AG08395 (cell line): ENCODE measurements around the gene FBXL16.

Source experiments
- DNase-seq: peaks from one replicate; pipeline ENCODE4 v3.0.0; 2012; ENCODE audit warnings: mixed read lengths, low spot score

FBXL16 gene

GRCh38 chr16:676913-677312, 28.7 kb downstream of the FBXL16 start:
- no peak for DNase-seq

GRCh38 chr16:676565-676902, 29.1 kb downstream of the FBXL16 start:
- no peak for DNase-seq

GRCh38 chr16:675884-676564, 29.6 kb downstream of the FBXL16 start:
- no peak for DNase-seq

GRCh38 chr16:674968-675883, 30.4 kb downstream of the FBXL16 start, which contains the start of gene RHBDL1:
Gene RHBDL1, plus strand, starts transcription at chr16:675671. Its CDS starts 120 bp downstream, at chr16:675791.
- DNase-seq: peak; percentile 36

GRCh38 chr16:674214-674881, 31.3 kb downstream of the FBXL16 start:
- DNase-seq: no peak

- DNase-seq: no peak
These were observed 32.1 kb downstream of the FBXL16 start for GRCh38 chr16:673399-673991.

GRCh38 chr16:672851-673250, 32.8 kb downstream of the FBXL16 start:
- DNase-seq: no peak

GRCh38 chr16:672371-672770, 33.2 kb downstream of the FBXL16 start:
- no peak for DNase-seq

GRCh38 chr16:671353-672131, 34.1 kb downstream of the FBXL16 start:
- no peak for DNase-seq

GRCh38 chr16:670485-671352, 34.9 kb downstream of the FBXL16 start:
- DNase-seq: no peak

- DNase-seq: no peak
These were observed 35.9 kb downstream of the FBXL16 start for GRCh38 chr16:669666-670065.

GRCh38 chr16:668519-669171, 37.0 kb downstream of the FBXL16 start:
- DNase-seq: no peak

- peak; percentile 92 for DNase-seq
These were observed 37.7 kb downstream of the FBXL16 start, which contains the start of gene RHOT2 for GRCh38 chr16:667780-668518. Gene RHOT2, plus strand, starts transcription at chr16:668132. Its CDS starts 68 bp downstream, at chr16:668200.

GRCh38 chr16:667113-667779, 38.4 kb downstream of the FBXL16 start:
- DNase-seq: no peak

GRCh38 chr16:666572-666971, 39.0 kb downstream of the FBXL16 start:
- no peak for DNase-seq

GRCh38 chr16:662597-662996, 43.0 kb downstream of the FBXL16 start:
- DNase-seq: no peak

- DNase-seq: no peak
These were observed 43.5 kb downstream of the FBXL16 start for GRCh38 chr16:662095-662494.

GRCh38 chr16:661184-661821, 44.3 kb downstream of the FBXL16 start:
- DNase-seq: no peak
